HG03175 (cell line): ENCODE data around the gene CAPN3.

Source experiments
- ATAC-seq: cut with Tn5 transposase; IDR thresholded peaks from one replicate; pipeline ENCODE4 v1.9.1; 2021; ENCODE audit warnings: mild to moderate bottlenecking, moderate library complexity; ENCODE audit not compliant: unreplicated experiment

The CAPN3 gene

DNA sequence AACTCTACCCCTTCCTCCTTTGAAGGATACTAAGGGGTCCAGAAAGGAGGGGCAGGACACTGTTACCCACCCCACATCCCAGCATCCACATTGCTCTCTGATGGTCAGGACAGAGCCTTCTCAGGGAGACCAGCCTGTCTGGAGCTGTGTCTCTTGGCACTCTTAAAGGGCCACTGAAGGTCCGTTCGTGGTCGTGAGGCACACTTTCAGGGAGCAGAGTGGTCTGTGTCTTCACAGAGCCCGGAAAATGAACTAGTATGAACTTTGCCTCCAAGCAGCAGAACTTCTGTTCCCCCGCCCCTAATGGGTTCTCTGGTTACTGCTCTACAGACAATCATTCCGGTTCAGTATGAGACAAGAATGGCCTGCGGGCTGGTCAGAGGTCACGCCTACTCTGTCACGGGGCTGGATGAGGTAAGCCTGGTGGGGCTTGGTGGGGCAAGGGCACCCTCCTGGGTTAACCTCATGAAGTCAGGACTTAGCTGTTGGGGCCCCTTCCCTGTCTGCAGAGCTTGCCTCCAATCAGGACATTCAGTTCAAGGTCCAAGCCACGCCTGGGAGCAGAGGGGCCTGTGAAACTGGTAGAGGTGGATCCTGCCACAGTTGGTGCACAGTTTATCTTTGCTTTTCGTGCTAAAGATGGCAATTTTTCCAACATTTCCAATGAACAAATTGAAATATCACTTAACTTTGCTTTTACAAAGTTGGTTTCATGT is 33.2 kb downstream of the CAPN3 start:
- ATAC-seq: no peak

DNA sequence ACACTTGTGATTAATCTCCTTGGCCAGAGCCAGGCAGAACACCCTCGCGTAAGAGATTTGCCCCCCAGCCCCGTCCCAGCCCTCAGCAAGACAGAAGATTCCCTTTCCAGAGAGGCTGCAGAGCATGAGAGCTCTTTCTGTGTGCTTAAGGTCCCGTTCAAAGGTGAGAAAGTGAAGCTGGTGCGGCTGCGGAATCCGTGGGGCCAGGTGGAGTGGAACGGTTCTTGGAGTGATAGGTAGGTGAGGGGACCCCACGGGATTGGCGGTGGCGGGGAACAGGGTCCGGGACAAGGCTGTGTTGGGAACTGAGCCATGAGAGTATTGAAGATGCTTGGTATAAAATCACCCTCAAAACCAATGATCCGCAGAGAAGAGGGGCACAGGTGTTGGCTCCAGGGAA is 34.8 kb downstream of the CAPN3 start:
- no peak for ATAC-seq

DNA sequence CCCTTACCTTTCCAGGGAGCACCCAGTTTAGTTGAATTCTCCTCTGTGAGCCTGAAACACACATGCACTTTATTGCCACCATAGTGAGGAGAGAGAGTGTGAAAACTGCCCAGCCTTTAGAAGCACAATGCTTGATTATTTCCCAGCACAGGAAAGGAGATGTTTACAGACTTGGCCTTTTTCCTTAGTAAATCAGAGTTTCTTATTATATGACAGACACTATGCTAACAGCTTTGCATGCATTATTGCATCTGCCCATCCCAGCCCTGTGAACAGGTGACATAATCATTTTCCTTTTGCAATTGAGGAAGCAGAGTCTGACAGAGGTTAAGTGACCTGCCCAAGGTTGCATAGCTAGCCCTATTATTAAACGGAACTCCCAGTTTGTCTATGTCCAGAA is 36.5 kb downstream of the CAPN3 start:
- no peak for ATAC-seq

DNA sequence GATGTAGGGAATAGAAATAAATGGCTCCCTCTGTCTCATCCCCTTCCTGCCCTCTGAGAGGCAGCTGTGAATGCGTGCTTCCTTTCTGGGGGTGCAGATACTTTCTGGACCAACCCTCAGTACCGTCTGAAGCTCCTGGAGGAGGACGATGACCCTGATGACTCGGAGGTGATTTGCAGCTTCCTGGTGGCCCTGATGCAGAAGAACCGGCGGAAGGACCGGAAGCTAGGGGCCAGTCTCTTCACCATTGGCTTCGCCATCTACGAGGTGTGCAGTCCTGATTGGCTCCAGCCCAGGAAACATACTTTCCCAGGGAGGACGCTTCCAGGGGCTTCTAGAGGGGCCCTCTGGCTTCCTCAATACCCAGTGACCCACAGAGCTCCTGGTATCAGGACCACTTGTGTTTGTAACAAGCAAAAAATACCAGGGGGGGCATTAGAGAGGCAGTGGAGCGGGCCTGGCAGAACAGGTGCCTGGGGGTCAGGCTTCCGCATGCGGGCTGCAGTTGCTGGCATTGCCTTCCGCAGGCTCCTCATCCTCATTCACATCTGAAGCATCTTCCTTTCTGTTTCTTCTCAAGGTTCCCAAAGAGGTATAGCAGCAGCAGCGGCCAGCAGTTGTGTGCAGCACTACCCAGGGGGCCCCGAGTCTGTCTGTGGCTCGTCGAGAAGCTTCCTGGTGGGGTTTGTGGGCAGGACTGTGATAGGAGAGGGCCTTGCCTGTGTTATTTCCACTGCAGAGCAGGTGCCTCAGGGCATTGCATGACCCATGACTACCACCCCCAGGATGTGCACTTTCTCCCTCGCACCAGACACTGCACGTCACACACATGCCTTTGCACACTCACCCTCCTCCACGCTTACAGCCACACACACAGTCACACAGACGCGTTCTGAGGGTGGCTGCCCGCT is 42.5 kb downstream of the CAPN3 start:
- no peak for ATAC-seq

DNA sequence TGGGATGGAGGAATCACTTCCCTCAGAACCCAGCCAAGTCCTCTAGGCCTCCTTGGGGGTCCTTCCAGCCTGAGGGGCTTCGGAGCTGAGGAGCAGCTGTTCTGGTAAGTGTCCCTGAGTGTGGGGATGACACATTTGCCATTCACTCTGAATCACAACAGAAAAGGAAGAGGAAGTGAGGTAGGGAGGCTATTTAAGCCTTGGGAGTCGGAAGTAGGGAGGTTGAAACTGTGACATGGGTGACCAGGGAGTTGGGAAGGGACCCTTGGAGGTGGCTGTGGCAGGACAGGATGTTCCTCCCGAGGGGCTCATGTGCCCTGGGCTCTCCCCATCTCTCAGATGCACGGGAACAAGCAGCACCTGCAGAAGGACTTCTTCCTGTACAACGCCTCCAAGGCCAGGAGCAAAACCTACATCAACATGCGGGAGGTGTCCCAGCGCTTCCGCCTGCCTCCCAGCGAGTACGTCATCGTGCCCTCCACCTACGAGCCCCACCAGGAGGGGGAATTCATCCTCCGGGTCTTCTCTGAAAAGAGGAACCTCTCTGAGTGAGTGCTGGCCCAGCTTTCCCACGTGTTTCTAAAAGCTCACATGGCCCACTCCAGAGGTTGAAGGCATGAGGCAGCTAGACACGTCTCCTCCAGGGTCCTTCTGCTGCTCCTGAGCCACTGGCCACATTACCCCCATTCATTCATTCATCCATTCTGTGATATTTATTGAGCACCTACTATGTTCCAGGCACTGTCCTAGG is 43.3 kb downstream of the CAPN3 start:
- no peak for ATAC-seq

DNA sequence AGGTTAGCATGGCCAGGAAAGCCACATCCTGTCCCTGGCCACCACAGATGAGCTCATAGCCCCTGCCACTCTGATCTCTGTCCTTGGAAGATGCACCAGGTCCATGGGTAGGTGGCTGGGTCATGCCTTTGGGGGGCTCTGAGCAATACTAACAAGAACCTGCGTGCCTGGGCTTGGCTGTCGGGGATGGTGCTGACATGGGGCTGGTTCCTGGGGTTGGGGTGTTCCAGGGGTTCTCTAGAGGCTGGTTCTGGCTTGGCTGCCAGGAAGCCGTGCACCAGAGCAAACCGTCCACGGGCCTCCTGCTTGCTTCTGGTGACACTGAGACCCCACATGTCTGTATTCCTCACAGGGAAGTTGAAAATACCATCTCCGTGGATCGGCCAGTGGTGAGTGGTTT is 44.1 kb downstream of the CAPN3 start:
- no peak for ATAC-seq

DNA sequence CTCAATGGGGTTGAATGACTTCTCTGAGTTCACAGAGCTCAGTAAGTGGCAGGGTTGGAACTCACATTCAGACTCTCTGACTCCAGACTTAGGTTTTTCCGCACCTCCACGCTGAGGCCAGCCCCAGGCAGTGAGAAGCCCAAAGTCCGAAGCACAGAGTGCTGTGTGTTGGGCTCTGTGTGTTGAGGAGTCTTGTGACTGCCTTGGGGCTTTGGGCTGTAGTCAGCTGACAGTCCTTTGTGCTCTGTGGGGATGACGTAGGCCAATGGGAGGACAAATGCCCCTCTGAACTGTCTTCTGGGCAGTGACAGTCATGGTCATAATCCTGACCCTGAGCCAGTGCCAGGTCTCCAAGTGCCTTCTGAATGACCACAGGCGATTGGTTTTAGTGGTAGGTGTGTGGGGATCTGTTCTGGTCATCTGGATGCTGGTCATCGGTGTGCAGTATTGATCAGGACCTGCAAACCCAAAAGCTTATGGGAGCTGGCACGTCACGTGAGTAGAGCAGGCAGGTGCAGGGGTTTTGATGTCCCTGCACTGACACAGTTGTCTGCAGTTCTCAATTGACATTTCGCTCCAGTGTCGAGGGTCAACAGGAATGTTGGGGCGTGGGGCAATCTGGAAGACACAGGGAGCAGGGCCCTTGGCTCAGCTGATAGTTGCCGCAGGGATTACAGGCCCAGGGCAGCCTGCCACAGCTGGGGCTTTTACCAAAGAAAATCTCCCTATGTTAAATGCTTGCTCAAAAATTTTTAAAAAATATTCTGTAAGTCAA is 45.3 kb downstream of the CAPN3 start:
- ATAC-seq: no peak

DNA sequence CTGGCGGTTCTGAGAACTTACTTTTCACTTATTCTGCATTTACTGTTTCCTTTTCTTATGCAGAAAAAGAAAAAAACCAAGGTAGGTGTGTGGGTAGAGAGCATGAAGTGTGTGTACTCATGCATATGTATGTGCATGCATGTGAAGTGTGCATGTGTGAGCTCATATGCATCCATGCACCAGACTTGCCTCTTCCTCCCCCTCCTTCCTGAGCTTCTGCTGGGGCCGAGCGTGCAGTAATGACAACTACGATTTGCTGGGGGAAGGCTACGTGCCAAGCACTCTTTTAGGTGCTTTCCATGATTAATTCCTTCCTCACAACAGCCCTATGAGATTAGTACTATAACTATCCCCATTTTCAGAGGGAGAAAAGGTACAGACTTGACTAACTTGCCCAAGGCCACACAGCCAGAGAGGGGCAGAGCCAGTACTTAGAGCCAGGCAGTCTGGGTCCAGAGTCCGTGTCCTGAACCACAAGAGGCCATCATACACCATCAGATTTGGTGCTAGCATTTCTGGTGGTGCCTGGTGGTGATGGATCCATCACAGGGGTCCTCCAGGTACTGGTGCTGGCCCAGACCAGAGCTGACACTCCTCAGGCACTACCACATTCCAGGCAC is 46.7 kb downstream of the CAPN3 start:
- ATAC-seq: no peak

DNA sequence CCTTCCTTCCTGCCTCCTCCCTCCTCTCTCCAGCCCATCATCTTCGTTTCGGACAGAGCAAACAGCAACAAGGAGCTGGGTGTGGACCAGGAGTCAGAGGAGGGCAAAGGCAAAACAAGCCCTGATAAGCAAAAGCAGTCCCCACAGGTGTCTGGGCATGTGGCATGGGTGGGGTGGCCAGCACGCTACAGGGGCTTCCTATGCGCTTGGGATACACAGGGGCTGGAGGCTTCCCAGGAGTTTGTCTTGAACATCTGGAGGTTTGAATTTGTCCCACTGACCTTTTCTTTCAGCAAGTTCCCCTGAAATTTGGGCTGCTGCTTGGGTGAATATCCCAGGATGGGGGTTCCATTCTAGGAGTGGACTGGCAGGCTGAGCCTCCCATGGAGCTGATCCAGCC is 48.9 kb downstream of the CAPN3 start:
- ATAC-seq: no peak

DNA sequence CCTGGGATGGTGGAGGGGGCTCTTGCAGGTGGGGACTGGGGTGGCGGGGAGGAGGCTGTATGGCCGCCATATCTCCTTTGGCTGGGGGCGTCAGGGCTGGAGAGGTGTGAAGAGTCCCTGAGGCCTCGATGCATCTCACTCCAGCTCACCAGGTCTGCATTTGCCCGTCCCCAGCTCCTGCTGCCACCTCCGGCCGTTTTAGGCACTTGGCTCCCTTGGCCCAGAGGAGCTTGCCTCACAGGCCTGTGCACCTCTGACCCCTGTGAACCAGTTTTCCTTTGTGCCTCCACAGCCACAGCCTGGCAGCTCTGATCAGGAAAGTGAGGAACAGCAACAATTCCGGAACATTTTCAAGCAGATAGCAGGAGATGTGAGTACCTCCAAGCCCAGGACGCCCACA is 49.7 kb downstream of the CAPN3 start:
- no peak for ATAC-seq

DNA sequence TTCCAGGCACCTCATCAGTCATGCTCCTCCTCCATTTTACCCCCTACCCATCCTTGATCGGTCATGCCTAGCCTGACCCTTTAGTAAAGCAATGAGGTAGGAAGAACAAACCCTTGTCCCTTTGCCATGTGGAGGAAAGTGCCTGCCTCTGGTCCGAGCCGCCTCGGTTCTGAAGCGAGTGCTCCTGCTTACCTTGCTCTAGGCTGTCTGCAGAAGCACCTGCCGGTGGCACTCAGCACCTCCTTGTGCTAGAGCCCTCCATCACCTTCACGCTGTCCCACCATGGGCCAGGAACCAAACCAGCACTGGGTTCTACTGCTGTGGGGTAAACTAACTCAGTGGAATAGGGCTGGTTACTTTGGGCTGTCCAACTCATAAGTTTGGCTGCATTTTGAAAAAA is 52.6 kb downstream of the CAPN3 start:
- no peak for ATAC-seq

DNA sequence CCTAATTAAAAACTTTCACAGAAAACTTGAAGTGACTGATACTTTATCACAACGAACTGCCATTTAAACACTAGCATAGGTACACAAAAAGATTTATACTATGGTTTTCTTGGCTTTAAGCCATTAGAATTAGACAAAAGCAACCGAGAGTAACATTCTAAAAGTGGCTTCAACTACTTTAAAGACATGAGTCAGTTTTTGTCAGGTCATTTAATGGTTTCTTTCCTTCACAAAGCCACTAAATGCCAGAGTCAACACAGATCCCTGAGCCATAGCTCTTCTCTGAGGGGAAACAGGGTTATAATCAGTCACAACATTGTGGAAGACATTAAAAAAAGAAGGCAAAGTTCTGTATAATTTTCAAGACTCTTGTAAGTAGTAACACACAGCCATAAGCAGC is 54.6 kb downstream of the CAPN3 start:
- no peak for ATAC-seq

DNA sequence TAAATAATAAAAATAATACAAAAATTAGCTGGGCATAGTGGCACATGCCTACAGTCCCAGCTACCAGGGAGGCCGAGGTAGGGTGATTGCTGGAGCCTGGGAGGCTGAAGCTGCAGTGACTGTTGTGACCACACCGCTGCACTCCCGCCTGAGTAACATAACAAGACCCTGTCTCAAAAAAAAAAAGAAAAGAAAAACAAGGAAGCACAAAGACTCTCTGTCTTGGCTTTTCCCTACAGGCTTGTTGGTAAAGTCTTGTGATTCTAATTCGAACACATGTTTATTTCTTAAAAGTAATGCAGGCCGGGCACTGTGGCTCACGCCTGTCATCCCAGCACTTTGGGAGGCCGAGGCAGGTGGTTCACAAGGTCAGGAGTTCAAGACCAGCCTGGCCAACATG is 60.1 kb downstream of the CAPN3 start:
- ATAC-seq: no peak

DNA sequence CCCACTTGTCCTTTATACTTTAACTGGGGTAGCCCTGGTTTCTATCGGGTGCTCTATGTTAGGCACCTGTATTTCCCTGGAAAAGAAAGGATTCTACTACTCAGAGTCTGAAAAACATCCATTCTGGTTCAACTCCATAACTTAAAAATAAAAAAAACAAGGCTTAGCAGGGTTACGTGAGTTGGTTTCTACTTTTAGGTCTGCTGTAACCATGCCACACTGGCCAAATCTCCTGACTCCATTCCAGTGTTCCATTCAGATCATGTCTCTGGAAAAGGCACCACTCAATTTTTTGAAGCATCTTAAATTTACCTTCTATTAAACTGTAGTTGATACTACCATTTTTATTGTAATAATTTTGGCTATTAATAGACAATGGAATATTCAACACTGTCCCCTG is 62.1 kb downstream of the CAPN3 start:
- ATAC-seq: no peak

DNA sequence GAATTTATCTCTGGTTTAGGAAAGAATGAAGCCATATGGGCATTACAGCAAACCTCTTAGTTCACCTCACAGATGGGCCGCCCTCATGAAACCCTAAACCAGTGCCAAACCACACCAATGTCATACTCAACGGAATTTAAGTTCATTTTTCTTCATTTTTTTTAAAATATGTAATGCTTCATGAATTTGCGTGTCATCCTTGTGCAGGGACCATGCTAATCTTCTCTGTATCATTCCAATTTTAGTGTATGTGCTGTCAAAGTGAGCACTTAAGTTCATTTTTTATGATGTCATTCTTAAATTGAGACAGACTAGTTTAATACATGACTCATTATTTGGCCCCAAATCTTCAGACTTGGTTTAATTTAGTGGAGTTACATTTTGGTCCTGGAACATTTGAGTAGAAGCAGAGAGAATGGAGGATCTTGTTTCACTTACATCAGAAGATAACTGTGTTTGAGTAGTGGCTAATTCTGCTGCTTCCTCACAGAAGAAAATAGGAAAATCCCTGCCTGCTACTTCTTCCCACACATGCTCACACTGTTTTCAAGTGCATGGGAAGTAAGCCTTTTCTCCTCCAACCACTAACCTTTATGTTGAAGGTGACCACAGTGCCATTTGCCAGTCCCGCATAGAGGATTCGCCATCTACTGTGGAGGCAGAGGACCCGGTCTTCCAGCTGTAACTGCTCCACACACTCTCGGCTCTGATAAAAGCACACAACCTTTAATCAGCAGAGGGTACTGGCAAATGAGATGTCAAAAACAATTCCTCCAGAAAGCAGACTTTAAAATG is 68.3 kb downstream of the CAPN3 start:
- ATAC-seq: no peak

DNA sequence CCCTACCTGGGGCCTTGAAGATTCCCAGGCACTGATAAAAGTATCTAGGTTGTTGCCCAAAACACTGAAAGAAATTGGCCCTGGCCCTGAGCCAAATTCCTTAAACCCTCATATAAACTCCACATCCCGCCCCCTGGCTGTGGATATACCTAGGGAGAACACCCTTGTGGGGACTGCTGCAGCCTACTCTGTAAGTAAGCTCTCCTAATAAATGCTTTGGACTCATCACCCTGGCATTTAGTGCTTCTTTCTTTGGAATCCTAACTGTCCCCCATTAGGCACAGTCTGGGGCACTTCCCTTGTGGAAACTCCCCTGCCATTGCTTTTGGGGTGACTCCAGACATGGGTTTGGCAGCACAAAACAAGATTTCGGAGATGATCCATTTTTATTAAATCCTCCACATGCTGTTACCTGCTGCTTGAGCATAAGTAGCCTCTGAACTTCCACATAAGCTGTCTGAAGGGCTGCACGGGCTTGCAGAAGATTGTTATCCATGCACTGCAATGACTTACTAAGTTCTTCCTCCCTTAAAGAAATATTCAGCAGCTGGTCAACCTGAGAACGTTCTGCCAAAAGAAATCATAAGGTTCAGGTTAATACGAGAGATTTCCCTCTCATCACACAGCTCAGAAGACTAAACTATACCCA is 85.2 kb downstream of the CAPN3 start:
- no peak for ATAC-seq

DNA sequence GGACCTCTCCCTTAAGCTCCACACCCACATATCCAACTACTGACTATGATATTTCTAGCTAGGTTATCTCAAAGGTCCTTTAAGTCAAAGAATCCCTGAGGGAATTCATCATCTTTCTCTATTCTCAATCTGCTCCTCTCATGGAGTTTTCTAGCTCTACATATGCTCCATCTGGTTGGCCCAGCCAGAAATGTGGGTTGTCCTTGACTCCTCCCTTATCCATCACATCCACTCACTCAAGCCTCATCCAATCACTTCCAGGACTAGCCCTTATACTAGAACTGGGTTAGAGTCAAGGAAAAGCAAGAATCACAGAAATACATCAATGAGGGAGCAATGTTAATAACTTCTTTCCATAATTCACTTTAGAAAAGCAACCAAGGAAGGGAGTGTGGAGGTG is 86.2 kb downstream of the CAPN3 start:
- no peak for ATAC-seq

DNA sequence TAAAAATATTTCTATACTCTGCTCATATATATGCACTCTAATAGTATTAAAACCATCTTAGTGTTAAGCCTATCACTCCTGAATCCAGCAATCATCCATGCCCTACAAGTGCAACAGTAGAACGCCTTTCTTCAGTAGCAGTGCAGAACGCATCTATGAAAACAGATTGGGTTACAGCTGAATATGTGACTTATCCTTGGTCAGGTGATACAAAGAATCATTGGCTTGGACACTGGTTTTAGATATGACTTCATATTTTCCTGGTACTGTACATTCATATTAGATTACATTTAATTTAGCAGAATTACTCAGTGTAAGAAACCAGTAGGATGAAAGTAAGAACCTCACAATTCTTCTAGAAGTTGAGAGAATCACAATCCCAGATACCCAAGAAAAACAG is 88.3 kb downstream of the CAPN3 start:
- no peak for ATAC-seq

DNA sequence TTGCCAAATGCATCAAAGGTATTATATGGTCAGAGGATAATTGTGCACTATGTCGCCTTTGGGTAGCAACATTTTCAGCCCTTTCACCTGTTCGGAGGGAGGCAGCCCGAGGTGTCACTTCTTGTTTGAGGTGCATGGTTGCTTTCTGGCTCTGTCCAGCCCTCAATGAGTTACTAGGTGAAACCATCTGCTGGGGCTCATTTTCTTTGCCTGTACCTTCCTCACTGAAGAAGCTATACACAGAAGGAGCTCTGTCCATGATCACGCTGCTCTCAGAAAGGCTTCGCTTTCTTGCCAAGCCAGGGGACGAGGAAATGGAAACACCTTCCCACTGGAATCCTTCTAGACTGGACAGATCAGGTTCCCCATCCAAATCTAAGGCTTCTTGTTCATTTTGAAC is 89.0 kb downstream of the CAPN3 start:
- ATAC-seq: no peak
